Amygdala (tissue), 56 donors: Measurements from ENCODE around the gene TTLL3.

Source experiments
- DNase-seq, 56 donors: peaks; one replicate each; lab custom pipeline; 2025; lab: John Stamatoyannopoulos, UW

Gene TTLL3

DNA sequence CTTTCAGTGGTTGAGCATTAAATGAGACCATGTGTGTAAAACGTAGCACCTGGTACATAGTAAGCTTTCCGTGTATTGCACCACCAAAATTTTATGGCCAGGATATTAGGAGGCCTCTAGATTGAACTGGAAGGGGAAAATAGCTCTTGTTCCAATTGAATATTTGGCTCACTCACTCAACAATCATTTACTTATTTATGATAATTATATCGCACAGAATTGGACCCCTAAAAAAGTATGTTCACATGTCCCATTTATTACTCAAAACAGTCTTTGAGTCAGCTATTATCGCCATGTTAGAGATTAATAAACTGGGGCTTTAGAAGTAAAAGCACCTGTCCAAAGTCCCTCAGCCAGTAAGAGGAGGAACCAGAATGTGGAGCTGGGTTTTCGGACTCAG lies 5.1 kb upstream of the TTLL3 start:
- no peak for DNase-seq

DNA sequence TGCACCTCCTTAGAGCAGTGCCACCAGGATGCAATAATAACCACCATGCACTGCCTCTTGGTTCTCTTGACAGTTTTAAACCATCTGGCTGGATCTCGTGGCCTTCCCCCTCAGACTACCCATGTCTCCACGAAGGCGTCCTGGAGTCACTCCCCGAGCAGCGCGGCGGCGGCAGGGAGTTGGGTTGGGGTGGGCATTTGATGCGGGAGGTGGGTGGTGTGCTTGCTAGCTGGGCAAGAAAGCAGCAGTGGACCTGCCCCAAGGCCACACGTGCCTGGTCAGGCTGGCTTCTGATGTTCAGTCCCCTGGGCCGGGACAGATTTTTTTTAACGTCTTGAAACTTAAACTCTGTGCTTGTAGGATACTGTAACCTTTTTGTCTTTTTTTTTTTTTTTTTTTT lies 3.9 kb upstream of the TTLL3 start:
- no peak for DNase-seq

DNA sequence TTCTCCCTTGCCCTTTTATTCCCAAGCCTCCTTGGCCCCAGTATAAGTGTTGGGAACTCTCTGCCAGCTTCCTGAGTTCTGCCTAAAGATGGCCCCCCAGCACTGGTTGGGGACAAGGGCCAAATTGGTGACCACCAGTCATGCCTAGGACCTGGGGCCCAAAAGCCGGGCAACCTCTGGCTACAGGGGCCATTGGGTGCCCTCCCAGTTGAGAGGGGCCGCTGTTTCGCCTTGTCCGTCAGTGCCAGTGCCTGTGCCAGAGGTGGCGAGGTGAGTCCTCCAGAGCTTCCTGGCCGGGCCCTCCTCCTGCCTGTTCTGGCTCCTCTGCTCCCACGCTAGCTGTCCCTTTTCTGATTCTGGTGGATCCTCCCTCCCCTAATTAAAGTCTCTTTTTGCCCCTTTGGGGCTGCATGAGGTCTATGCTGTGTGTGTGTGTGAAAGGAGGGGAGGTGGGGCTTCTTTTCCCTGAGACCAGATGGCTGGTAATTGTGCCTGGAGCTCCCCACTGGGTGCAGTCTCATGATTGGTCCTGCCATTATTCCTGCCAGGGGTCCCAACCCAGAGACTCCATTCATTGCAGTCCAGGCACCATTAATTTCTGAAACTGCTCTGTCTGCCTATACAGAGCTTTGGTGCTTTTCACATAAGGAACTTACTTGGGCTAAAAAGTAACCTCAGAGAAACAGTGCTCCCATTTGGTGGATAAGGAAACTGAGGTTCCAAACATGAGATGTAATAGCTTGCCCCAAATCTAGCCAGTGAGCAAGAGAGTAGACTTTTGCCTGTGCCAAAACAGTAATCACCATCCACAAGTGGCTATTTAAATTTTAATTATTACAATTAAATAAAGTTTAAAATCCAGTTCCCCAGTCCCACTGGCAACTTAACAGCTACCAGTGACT lies 3.1 kb upstream of the TTLL3 start:
- DNase-seq: no peak

DNA sequence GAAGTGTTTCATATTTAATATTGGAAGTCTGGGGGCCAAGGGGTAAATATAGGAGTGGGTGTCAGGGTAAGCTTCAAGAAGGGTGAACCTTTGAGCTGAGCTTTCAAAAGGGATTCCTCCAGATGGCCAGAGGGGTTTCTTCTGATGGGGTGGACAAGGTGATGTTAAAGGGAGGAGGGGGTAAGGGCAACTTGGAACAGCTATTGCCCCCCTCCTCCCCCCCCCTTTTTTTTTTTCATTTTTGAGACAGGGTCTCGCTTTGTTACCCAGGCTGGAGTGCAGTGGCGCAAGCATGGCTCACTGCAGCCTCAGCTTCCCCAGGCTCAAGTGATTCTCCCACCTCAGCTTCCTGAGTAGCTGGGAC lies 2.1 kb upstream of the TTLL3 start:
- DNase-seq: no peak

DNA sequence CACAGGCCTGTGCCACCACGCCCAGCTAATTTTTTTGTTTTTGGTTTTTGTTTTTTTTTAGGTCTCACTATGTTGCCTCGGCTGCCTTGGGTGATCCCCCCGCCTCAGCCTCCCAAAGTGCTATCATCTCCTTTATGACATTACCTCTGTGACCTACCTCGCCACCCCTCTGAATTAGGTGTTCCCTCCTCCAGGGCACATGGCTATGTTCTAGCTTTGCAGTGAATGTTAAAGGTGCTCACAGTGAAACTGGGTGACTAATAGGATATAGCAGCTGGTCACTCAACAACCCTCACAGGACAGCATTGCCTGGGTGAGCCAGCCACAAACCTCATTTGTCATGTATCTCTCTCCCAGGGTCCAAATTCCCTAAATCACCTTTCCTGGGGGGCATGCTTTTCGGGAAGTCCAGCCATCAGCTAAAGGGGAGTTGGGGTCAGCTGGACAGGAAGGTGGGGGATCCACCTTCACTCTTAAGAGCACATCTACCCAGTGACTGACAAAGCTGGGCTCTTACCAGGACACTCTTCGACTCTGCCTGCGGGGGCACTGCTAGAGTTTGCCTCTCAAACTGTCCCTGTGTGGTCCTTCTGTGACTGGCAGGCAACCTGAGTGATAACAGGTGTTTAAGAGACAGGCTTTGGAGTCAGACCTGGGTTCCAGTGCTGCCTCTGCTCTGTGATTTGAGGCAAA lies 1.6 kb upstream of the TTLL3 start:
- peak in 1 of 56 donors; percentile 6 for DNase-seq

DNA sequence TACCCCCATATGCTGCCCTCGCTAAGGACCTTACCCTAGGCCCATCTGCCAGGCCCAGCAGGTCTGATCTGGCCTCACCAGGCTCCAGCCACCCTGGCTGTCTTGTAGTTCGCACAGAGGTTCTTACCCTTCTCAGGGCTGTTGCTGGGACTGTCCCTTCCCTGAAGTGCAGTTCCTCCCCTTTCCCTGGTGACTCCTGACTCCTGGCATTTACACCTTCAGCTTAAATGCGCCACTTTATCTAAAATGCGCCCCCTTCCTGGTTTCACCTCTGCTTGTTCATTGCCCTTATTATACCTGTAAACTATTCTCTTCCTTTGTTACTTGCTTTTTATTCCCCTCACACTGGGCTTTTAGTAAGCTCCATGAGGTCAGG lies 835 bp upstream of the TTLL3 start:
- DNase-seq: no peak

DNA sequence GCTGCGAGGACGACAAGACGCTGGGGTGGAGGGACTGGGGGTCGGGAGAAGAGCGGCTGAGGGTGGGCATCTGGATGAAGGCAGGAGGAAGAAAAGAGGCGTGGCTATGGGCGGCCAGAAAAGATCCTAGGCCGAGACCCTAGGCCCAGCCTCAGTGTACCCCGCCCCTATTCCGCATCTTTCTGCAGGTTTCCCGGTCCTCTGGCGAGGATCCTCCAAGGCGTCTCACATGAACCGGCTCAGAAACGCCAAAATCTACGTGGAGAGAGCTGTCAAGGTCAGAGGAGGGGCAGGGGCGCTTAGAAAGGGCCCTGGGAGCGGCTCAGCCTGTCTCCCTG lies 340 bp downstream of the TTLL3 start:
- peak in 5 of 56 donors; percentile 33 to 51 (median 39) for DNase-seq

DNA sequence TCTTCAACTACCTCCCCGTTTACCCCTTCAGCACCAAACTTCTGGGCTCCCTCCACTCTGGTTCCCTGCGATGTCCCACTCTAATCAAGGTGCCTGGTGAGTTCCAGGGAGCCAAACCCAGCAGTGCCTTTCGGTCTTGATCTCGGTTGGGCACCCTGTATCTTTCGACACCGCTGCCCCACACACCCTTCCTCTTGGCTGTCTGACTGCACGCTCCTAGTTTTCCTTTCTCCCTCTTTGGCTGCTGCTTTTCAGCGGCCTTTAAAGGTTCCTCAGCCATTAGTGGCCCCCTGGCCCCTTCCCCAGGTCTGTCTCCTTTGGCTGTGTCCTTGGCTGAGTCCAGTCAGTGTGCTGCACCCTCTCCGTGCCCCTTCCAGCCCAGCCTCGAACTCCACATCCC lies 784 bp downstream of the TTLL3 start:
- no peak for DNase-seq

DNA sequence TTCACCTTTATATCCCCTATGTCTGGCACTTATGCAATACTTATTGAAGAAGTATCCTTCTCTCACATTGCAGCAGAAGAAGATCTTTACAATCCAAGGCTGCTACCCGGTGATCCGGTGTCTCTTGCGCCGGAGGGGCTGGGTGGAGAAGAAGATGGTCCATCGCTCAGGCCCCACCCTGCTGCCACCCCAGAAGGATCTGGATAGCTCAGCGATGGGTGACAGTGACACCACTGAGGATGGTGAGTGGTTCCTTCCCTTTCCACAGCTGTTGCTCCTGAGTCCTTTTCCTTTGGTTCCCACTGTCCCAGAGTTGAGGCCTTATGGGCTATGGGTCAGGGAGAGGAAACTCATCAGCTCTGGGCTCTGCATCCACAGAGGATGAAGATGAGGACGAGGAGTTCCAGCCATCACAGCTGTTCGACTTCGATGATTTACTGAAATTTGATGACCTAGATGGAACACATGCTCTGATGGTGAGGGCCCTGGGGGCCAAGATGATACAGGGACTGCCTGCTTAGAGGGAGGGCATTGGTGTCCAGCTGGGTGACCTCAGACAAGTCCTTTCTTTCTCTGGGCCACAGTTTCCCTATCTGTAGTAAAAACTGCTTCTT lies 2.9 kb downstream of the TTLL3 start:
- DNase-seq: no peak

DNA sequence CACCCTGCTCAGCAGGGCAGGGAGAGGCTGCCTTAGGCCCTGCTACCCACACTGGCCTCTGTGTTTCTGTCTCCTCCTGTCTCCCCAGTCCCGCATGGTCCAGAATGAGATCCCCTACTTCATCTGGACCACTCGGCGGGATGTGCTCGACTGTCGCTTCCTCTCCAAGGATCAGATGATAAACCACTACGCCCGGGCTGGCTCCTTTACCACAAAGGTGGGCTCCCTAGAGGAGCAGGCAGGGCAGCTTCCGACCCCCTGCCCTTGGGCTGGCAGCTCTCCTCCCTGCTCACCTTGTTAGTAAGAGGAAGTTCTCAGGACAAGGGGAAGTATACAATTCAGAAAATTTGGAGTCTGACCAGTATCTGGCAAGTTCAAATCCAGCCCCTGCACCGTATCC lies 5.9 kb downstream of the TTLL3 start:
- DNase-seq: no peak

DNA sequence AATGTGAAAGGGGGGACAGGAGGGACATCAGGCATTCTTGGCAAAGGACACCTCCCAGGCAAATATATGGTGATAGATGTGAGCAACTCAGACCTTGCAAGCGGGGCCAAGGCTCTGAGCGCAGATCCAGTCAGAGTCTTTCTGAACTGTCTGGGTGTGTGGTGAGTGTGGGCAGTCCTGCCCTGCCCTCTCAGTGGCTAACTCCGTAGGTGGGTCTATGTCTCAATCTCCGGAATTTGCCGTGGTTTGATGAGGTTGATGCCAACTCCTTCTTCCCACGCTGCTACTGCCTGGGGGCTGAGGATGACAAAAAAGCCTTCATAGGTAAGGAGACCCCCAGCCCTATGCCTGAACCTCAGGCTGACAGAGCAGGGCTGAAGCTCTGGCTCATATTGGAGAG lies 7.4 kb downstream of the TTLL3 start:
- DNase-seq: no peak

DNA sequence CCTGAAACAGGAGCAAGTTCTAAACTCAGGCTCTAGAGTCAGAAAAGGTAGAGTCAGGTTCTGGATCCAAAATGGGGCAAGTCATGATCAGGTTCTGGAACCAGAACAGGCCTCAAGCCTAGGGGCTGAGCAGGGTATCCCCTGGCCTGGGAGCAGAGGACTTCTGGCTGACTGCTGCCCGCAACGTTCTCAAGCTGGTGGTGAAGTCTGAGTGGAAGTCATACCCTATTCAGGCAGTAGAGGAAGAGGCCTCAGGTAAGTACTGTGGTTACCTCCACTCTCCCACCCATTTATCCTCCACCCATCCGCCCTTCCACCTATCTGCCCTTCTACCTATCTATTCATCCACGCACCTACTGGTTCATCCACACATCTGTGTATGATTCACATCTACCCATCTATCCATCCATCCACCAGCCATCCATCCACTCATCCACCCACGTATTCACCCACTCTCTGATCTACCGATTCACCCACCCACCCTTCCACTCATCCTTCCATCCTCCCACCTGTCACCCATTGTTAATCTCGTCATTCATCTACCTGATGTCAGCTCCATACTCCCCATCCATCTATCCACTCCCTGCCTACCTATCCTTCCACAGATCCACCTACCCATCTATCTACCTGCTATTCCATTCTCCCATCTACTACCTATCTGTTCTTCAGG lies 8.7 kb downstream of the TTLL3 start:
- no peak for DNase-seq

DNA sequence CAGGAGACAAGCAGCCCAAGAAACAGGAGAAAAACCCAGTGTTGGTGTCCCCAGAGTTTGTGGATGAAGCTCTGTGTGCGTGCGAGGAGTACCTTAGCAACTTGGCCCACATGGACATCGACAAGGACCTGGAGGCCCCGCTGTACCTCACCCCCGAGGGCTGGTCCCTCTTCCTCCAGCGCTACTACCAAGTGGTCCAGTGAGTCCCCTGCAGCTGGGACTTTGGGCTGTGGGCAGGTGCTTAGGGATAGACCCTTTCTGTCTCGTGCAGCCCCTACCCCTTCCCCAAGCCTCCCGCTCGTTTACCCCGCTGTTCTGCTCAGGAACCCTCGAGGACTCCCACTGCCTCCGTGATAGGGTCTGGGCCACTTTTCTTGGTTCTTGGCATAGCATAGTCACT lies 10.5 kb downstream of the TTLL3 start:
- DNase-seq: no peak

DNA sequence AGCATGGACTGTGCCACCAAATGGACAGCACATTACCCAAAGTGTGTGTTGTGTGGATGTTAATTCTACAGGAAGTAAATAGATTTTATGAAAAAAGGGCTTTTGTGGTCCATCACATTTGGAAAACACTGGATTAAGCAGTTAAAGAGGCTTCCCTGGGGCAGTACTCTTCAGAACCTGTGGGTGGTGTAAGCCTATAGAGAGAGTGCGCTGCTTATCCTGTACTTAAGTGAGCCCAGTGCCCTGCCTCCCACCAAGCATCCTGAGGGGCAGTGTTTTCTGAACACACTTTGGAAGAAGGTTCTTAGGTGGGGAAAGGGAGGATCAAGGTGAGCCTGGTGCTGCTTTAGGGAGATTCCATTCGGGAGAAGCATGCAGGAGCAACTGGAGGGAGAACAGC lies 10.9 kb downstream of the TTLL3 start:
- DNase-seq: no peak

DNA sequence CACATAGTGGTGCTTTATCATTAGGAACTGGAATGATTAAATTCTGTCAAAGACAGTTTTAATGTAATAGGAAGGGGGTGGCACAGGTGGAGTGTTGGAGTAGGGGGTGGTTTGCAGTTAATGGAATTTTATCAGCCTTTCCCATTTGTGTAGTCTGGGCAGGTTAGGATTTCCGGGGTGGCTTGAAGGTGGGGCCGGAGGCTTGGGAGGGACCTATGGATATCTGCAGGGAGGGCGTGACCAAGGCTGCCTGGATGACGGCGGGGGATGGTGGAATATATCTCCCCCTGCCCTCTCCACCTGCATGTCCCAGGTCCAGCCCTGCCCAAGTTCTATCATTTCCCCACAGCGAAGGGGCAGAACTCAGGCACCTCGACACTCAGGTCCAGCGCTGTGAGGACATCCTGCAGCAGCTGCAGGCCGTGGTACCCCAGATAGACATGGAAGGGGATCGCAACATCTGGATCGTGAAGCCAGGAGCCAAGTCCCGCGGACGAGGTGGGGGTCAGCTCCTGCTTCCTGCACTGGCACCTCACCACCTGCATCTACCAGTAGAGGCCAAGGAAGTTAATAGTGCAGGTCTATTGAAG lies 15.5 kb downstream of the TTLL3 start:
- DNase-seq: no peak

DNA sequence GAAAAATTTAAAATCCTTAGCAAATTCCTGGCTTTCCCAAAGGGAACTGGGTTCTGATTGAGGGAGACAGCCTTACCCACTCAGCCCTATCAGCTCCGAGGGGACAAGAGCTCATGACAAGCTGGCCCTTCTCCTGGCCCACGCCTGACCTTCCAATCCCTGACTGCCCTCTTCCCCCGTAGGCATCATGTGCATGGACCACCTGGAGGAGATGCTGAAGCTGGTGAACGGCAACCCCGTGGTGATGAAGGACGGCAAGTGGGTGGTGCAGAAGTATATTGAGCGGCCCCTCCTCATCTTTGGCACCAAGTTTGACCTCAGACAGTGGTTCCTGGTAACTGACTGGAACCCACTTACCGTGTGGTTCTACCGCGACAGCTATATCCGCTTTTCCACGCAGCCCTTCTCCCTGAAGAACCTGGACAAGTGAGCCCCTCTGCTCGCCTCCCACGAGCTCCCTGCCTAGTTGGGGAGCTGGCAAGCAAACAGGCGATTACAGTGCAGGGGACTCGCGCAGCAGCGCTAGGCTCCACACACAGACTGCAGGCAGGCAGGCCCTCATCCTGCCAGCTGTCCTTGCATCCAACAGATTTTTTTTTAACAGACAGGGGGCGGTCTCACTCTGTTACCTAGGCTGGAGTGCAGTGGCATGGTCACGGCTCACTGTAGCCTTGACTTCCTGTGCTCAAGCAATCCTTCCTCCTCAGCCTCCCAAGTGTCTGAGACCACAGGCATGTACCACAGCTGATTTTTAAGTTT lies 16.9 kb downstream of the TTLL3 start:
- no peak for DNase-seq

DNA sequence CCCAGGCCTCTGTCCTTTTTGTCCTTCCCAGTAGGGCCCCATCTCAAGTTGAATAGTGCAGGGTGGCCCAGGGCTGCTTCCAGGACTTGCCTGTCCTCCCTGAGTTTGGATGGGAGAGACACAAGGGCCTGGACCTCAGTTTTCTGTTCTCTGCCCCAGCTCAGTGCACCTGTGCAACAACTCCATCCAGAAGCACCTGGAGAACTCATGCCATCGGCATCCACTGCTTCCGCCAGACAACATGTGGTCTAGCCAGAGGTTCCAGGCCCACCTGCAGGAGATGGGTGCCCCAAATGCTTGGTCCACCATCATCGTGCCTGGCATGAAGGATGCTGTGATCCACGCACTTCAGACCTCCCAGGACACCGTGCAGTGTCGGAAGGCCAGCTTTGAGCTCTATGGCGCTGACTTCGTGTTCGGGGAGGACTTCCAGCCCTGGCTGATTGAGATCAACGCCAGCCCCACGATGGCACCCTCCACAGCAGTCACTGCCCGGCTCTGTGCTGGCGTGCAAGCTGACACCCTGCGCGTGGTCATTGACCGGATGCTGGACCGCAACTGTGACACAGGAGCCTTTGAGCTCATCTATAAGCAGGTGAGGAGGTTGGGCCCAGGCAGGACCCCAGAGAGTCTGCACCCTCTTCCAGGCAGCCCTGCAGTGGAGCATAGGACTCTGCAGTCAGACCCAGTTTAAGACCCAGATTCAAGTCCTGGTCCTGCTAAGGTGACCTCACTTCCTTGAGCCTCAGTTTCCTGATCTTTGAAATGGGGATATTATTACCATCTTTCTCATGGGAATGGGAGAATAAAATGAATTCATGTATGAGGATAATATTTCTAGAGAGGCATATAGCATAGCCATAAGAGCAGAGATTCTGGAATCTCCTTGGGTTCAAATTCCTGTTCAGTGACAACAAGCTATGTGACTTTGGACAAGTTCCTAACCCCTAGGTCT lies 19.0 kb downstream of the TTLL3 start:
- DNase-seq: no peak

DNA sequence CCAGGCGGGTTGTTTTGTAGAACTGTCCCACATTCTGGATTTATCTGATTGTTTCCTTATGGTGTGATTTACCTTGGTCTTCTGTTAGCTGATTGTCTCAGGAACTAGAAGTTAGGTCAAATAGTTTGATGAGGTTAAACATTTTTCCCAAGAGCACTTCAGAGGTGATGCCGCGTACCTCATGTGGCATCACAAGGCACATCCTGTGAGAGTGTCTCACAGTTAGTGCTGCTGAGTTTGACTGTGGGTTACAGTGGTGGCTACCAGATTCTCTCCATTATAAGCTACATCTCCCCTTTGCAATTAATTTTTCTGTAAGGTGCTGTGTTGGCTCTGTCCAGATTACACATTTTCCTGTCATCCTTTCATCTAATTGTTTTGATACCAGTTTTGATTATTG lies 21.2 kb downstream of the TTLL3 start:
- no peak for DNase-seq

DNA sequence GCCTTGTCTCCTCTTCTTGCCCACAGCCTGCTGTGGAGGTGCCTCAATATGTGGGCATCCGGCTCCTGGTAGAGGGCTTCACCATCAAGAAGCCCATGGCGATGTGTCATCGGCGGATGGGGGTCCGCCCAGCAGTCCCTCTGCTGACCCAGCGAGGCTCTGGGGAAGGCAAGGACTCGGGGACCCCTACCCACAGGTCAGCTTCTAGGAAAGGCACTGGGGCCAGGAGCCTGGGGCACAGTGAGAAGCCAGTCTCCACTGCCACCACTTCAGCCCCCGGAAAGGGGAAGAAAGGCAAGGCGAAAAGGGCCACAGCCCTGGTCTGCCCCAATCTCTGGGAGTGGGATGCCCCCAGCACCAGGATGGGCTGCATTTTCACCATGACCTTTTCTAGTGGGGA lies 23.0 kb downstream of the TTLL3 start:
- no peak for DNase-seq
